HepG2 (cell line): Measurements from ENCODE around the gene CTNND2. TPM values are rescaled to one million over a fixed set of nuclear protein-coding genes. Genes with fewer than 3 reads are reported as not detected.

ENCODE experiments used
- ATAC-seq: fragments of 200-7000 bp; cut with Tn5 transposase; 3 replicates; pipeline ENCODE4 v1.9.1; 2020; ENCODE audit warnings: mild to moderate bottlenecking, moderate library complexity
- BruUV-seq: library from RNA; stranded (reverse); fragments of 400-500 nt; replicated peaks from 2 replicates; lab custom pipeline; 2021; lab: Mats Ljungman, UMichigan
- CTCF ChIA-PET: fragments of 300-600 bp; formaldehyde crosslinking; extraction: SDS; loops from one replicate; lab custom pipeline; 2021; ENCODE audit warnings: low total read pairs, inconsistent platforms, low intra/inter-chr PET ratio; lab: Yijun Ruan, JAX
- POLR2A ChIA-PET: fragments of 350-600 bp; sonication (Branson Sonifier 250); formaldehyde crosslinking; loops from one replicate; lab custom pipeline; 2020; ENCODE audit warnings: antibody characterized with exemption, inconsistent platforms; lab: Yijun Ruan, JAX
- DNase-seq: peaks from one replicate; pipeline ENCODE4 v3.0.0-alpha.2; 2015; ENCODE audit warnings: low spot score
- FAIRE-seq: peaks from 3 replicates; lab custom pipeline; 2011; peaks lifted over from hg19 to GRCh38; lab: Jason Lieb, UNC
- H2AFZ ChIP-seq: one replicate; pipeline ENCODE4 v1.6.1; 2011; ENCODE audit warnings: low read length, inconsistent platforms
- H3K27ac ChIP-seq: fragments of 300-600 bp; 3 replicates; pipeline ENCODE4 v1.8.0; 2011; ENCODE audit warnings: mixed run types, mild to moderate bottlenecking, mixed read lengths, low read length, inconsistent platforms; ENCODE audit not compliant: insufficient read depth; ENCODE audit errors: extremely low read length
- H3K27me3 ChIP-seq, 2 experiments: fragments of 200-600 bp in 1 of 2; 2 replicates in 1 of 2; 3 replicates in 1 of 2; pipeline versions ENCODE4 v1.6.0 to v1.8.0; 2011; ENCODE audit warnings: low read length in 2 of 2, mild to moderate bottlenecking in 2 of 2, moderate library complexity in 2 of 2, inconsistent platforms in 1 of 2; ENCODE audit not compliant: insufficient read depth in 2 of 2, control insufficient read depth in 1 of 2
- H3K36me3 ChIP-seq, 2 experiments: fragments of 200-600 bp in 1 of 2; replicated peaks in 1 of 2; 2 replicates in 1 of 2; 3 replicates in 1 of 2; pipeline versions ENCODE4 v1.5.1 to v1.8.0; 2011; ENCODE audit warnings: low read length in 2 of 2, inconsistent platforms in 1 of 2; ENCODE audit not compliant: insufficient read depth in 2 of 2, control insufficient read depth in 1 of 2
- H3K4me1 ChIP-seq: 2 replicates; pipeline ENCODE4 v1.5.1; 2012; ENCODE audit warnings: low read length, inconsistent platforms; ENCODE audit not compliant: insufficient read depth
- H3K4me2 ChIP-seq: 2 replicates; pipeline ENCODE4 v1.6.0; 2011; ENCODE audit warnings: low read depth, low read length, inconsistent platforms
- H3K4me3 ChIP-seq, 3 experiments: fragments of 200-600 bp in 1 of 3; sonication (generic), shearing (Covaris generic) in 1 of 3; replicated peaks in 1 of 3; 2 replicates each; pipeline ENCODE4 v1.5.1; 2011 to 2016; ENCODE audit warnings: low read length in 3 of 3, inconsistent platforms in 2 of 3, low read depth in 2 of 3, mild to moderate bottlenecking in 2 of 3, control low read depth in 1 of 3, mixed read lengths in 1 of 3; ENCODE audit not compliant: insufficient read depth in 1 of 3
- H3K79me2 ChIP-seq: one replicate; pipeline ENCODE4 v1.6.1; 2011; ENCODE audit warnings: low read length, inconsistent platforms; ENCODE audit not compliant: insufficient read depth
- H3K9ac ChIP-seq: 2 replicates; pipeline ENCODE4 v1.6.0; 2011; ENCODE audit warnings: mild to moderate bottlenecking, low read depth, low read length, inconsistent platforms; ENCODE audit not compliant: insufficient read depth
- H3K9me3 ChIP-seq: 2 replicates; pipeline ENCODE4 v1.5.1; 2012; ENCODE audit warnings: mild to moderate bottlenecking, low read length
- H4K20me1 ChIP-seq: 2 replicates; pipeline ENCODE4 v1.6.0; 2011; ENCODE audit warnings: inconsistent platforms, mild to moderate bottlenecking, low read length, moderate library complexity; ENCODE audit not compliant: insufficient read depth
- ADNP ChIP-seq: sonication (generic); formaldehyde crosslinking; IDR thresholded peaks from 2 replicates; pipeline ENCODE4 v1.4.0; 2020; ENCODE audit warnings: missing genetic modification reagents
- GATA4 ChIP-seq: sonication (generic); IDR thresholded peaks from 2 replicates; pipeline ENCODE4 v1.6.1; 2016; ENCODE audit warnings: antibody characterized with exemption, low read depth, borderline replicate concordance
- HINFP ChIP-seq: sonication (generic); formaldehyde crosslinking; IDR thresholded peaks from 2 replicates; pipeline ENCODE4 v1.4.0; 2020; ENCODE audit warnings: low read depth, mild to moderate bottlenecking, missing genetic modification reagents
- HMGA1 ChIP-seq: sonication (generic); formaldehyde crosslinking; conservative IDR thresholded peaks from 2 replicates; pipeline ENCODE4 v1.4.0; 2020; ENCODE audit warnings: missing genetic modification reagents
- HNRNPK ChIP-seq: fragments of 200-400 bp; formaldehyde crosslinking; IDR thresholded peaks from 2 replicates; pipeline ENCODE4 v1.6.1; 2018; ENCODE audit warnings: low read length, low read depth, moderate library complexity, mild to moderate bottlenecking; ENCODE audit not compliant: poor library complexity, severe bottlenecking
- MED13 ChIP-seq: sonication (generic); formaldehyde crosslinking; IDR thresholded peaks from 2 replicates; pipeline ENCODE4 v1.5.0; 2020; ENCODE audit warnings: missing genetic modification reagents
- NR1H2 ChIP-seq: sonication (generic); formaldehyde crosslinking; IDR thresholded peaks from 2 replicates; pipeline ENCODE4 v1.8.1; 2022; ENCODE audit warnings: low read depth, missing genetic modification reagents, borderline replicate concordance
- PHB2 ChIP-seq: fragments of 450-650 bp; IDR thresholded peaks from 2 replicates; pipeline ENCODE4 v1.6.1; 2018; ENCODE audit not compliant: partially characterized antibody
- STAT6 ChIP-seq: sonication (generic); formaldehyde crosslinking; IDR thresholded peaks from 2 replicates; pipeline ENCODE4 v1.4.0; 2020; ENCODE audit warnings: missing genetic modification reagents, mild to moderate bottlenecking, borderline replicate concordance
- ZBTB2 ChIP-seq: sonication (generic); formaldehyde crosslinking; IDR thresholded peaks from 2 replicates; pipeline ENCODE4 v1.8.0; 2022; ENCODE audit warnings: low read depth, missing genetic modification reagents
- ZNF275 ChIP-seq: sonication (generic); formaldehyde crosslinking; IDR thresholded peaks from 2 replicates; pipeline ENCODE4 v1.8.0; 2022; ENCODE audit warnings: missing genetic modification reagents, mild to moderate bottlenecking, inconsistent platforms, borderline replicate concordance
- ZNF562 ChIP-seq: sonication (generic); formaldehyde crosslinking; IDR thresholded peaks from 2 replicates; pipeline ENCODE4 v1.8.0; 2022; ENCODE audit warnings: missing genetic modification reagents, borderline replicate concordance
- WGBS: methylation state at CpG from one replicate; pipeline ENCODE4 v1.1.6; 2017; ENCODE audit warnings: low lambda C conversion rate; 5-methylcytosine and 5-hydroxymethylcytosine counted together
- in situ Hi-C: cut with HindIII; loops from 2 replicates; pipeline ENCODE4 v1.10.0; 2017; ENCODE audit warnings: low pct_unique_long_range_greater_than_20kb; ENCODE audit not compliant: extremely low pct_ligation_motif_present
- intact Hi-C: fragments of 100-400 bp; cut with micrococcal nuclease; formaldehyde crosslinking; loops from one replicate; pipeline ENCODE4 v1.10.0; 2022; ENCODE audit not compliant: unreplicated experiment
- polyA plus RNA-seq, 8 experiments: library from polyadenylated mRNA; depleted of rRNA in 3 of 8; stranded (reverse) in 7 of 8; unstranded in 1 of 8; fragments of >200 nt; fragmentation: Illumina TruSeq in 4 of 8; extraction: Trizol in 4 of 8; gene quantifications; 2 replicates each; pipeline versions ENCODE4 v1.2.1 to v1.2.3, GENCODE V29; 2011 to 2016; ENCODE audit warnings: low read depth in 4 of 8, missing spikeins in 1 of 8, mixed read lengths in 1 of 8; ENCODE audit not compliant: insufficient read depth in 1 of 8
- total RNA-seq, 5 experiments: library from RNA; depleted of rRNA; stranded (reverse); fragments of >200 nt; fragmentation: Illumina TruSeq; extraction: Trizol; gene quantifications; 2 replicates each; pipeline ENCODE4 v1.2.3, GENCODE V29; 2016; ENCODE audit warnings: low read depth in 1 of 5

CTNND2 gene
- total and polyA plus RNA-seq, 2 of the 13 experiments (the other 11 are each of a cell fraction or from before 2014, with no cell fraction given) = not detected

- Histone ChIP-seq H3K27me3 (no peaks in the 10 kb centered on the region; a peak in 1 of 5 replicates), H3K79me2 (no peaks in the 10 kb centered on the region), H3K4me2 (no peak overlapping the region), H3K9ac (no peak overlapping the region), H3K27ac (no peak overlapping the region), H2AFZ (no peak overlapping the region), H3K4me3 (no peak overlapping the region), H3K4me1 (no peaks in the 10 kb centered on the region), H3K9me3 (no peaks in the 10 kb centered on the region), H3K36me3 (no peaks in the 10 kb centered on the region), H4K20me1 (no peaks in the 10 kb centered on the region)
- POLR2A ChIA-PET = no interaction called here
- in situ Hi-C loops (no loop called here), intact Hi-C loops (no loop called here)
- no peak for FAIRE-seq
- ATAC-seq = no peak
- no peak for DNase-seq
- 0% methylated on average over 1 of the region's 7 CpGs for WGBS
- CTCF ChIA-PET = no interaction called here
- BruUV-seq = no TSS peak
- TF ChIP-seq PHB2 (no peak), NR1H2 (no peak), ZNF275 (CRISPR knock-in tag) (no peak), ADNP (no peak), GATA4 (no peak), ZNF562 (CRISPR knock-in tag) (no peak), STAT6 (CRISPR knock-in tag) (no peak), MED13 (CRISPR knock-in tag) (no peak), HMGA1 (CRISPR knock-in tag) (no peak), ZBTB2 (CRISPR knock-in tag) (no peak), HINFP (no peak), HNRNPK (no peak)
Measured at GRCh38 chr5:11012295-11012694, 892.0 kb downstream of the CTNND2 start.
